Loucy (cell line): Measurements from ENCODE around the gene GNAO1.

Experiments used
- H2AFZ ChIP-seq: fragments of 200-600 bp; sonication (generic); 2 replicates; pipeline ENCODE4 v1.6.0; 2016; ENCODE audit warnings: antibody characterized with exemption, mild to moderate bottlenecking, low read length, moderate library complexity
- H3F3A ChIP-seq: fragments of 200-600 bp; 2 replicates; pipeline ENCODE4 v1.6.0; 2016; ENCODE audit warnings: antibody characterized with exemption, low read depth, mild to moderate bottlenecking
- H3K27me3 ChIP-seq: fragments of 200-600 bp; sonication (generic); 2 replicates; pipeline ENCODE4 v1.6.1; 2014; ENCODE audit warnings: low read length, mild to moderate bottlenecking; ENCODE audit not compliant: insufficient read depth, poor library complexity, severe bottlenecking
- H3K36me3 ChIP-seq: fragments of 200-600 bp; sonication (generic); 2 replicates; pipeline ENCODE4 v1.6.1; 2016; ENCODE audit warnings: low read length; ENCODE audit not compliant: insufficient read depth
- H3K4me1 ChIP-seq: fragments of 200-600 bp; sonication (generic); 2 replicates; pipeline ENCODE4 v1.5.1; 2014; ENCODE audit warnings: low read length, mild to moderate bottlenecking; ENCODE audit not compliant: insufficient read depth, poor library complexity, severe bottlenecking
- H3K4me2 ChIP-seq: fragments of 200-600 bp; sonication (generic); 2 replicates; pipeline ENCODE4 v1.6.0; 2014; ENCODE audit warnings: antibody characterized with exemption, low read length, low read depth, mild to moderate bottlenecking; ENCODE audit not compliant: poor library complexity, severe bottlenecking
- H3K4me3 ChIP-seq: fragments of 200-600 bp; sonication (generic); 2 replicates; pipeline ENCODE4 v1.5.1; 2014; ENCODE audit warnings: low read length, mild to moderate bottlenecking, mixed read lengths; ENCODE audit not compliant: poor library complexity, severe bottlenecking
- H3K79me2 ChIP-seq: fragments of 200-600 bp; sonication (generic); 2 replicates; pipeline ENCODE4 v1.6.1; 2014; ENCODE audit warnings: low read length; ENCODE audit not compliant: insufficient read depth
- H3K9ac ChIP-seq: fragments of 200-600 bp; sonication (generic); 2 replicates; pipeline ENCODE4 v1.6.0; 2014; ENCODE audit warnings: mild to moderate bottlenecking, low read depth, low read length, moderate library complexity; ENCODE audit not compliant: poor library complexity, severe bottlenecking
- H3K9me2 ChIP-seq: fragments of 200-600 bp; sonication (generic); replicated peaks from 2 replicates; pipeline ENCODE4 v1.6.1; 2016; ENCODE audit warnings: low read depth, low read length, mixed read lengths
- H3K9me3 ChIP-seq: fragments of 200-600 bp; sonication (generic); 2 replicates; pipeline ENCODE4 v1.6.1; 2014; ENCODE audit warnings: mild to moderate bottlenecking, antibody characterized with exemption, low read length, low read depth; ENCODE audit not compliant: insufficient read depth
- H4K20me1 ChIP-seq: fragments of 200-600 bp; sonication (generic); 2 replicates; pipeline ENCODE4 v1.6.0; 2014; ENCODE audit warnings: antibody characterized with exemption, low read length, mild to moderate bottlenecking; ENCODE audit not compliant: insufficient read depth, poor library complexity, severe bottlenecking
- EZH2phosphoT487 ChIP-seq: fragments of 200-600 bp; IDR thresholded peaks from 2 replicates; pipeline ENCODE4 v1.6.1; 2018; ENCODE audit warnings: antibody characterized with exemption, mild to moderate bottlenecking, moderate library complexity, borderline replicate concordance
- TF ChIP-seq, protein P1 (sequence below): fragments of 200-600 bp; sonication (generic); conservative IDR thresholded peaks from 2 replicates; pipeline ENCODE4 v1.5.1; 2014; ENCODE audit warnings: mild to moderate bottlenecking, antibody characterized with exemption, low read length

Gene GNAO1

DNA sequence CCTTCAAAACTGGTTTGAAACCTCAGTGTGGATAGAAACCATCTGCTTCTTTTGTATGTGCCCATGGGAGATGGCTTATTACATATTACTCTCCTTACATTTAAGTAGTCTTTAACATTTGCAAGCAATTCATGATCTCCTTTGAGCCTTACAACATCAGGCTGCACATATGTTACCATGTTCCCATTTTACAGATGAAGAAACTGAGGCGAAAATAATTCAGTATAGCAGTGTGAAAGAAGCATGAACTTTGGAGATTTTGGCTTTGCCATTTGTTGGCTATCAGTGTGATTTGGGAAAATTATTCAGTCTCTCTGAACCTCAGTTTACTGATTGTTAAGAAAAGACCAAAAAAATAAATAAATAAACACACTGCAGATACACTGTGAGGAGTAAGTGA, 15.7 kb downstream of the GNAO1 start:
- no peak overlapping the region for H3K9ac ChIP-seq
- H4K20me1 ChIP-seq = no peaks in the 10 kb centered on the region
- no peak overlapping the region for H3K4me2 ChIP-seq
- H3K4me1 ChIP-seq = peaks cover 10% of the 10 kb centered on the region
- no peak overlapping the region for H2AFZ ChIP-seq
- no peaks in the 10 kb centered on the region for H3K9me3 ChIP-seq
- no peaks in the 10 kb centered on the region for H3K9me2 ChIP-seq
- H3K4me3 ChIP-seq = no peak overlapping the region
- TF ChIP-seq, protein P1, sequence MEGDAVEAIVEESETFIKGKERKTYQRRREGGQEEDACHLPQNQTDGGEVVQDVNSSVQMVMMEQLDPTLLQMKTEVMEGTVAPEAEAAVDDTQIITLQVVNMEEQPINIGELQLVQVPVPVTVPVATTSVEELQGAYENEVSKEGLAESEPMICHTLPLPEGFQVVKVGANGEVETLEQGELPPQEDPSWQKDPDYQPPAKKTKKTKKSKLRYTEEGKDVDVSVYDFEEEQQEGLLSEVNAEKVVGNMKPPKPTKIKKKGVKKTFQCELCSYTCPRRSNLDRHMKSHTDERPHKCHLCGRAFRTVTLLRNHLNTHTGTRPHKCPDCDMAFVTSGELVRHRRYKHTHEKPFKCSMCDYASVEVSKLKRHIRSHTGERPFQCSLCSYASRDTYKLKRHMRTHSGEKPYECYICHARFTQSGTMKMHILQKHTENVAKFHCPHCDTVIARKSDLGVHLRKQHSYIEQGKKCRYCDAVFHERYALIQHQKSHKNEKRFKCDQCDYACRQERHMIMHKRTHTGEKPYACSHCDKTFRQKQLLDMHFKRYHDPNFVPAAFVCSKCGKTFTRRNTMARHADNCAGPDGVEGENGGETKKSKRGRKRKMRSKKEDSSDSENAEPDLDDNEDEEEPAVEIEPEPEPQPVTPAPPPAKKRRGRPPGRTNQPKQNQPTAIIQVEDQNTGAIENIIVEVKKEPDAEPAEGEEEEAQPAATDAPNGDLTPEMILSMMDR = no peak
- no peaks in the 10 kb centered on the region for H3F3A ChIP-seq
- H3K27me3 ChIP-seq = no peaks in the 10 kb centered on the region
- no peaks in the 10 kb centered on the region for H3K36me3 ChIP-seq
- H3K79me2 ChIP-seq = no peaks in the 10 kb centered on the region

DNA sequence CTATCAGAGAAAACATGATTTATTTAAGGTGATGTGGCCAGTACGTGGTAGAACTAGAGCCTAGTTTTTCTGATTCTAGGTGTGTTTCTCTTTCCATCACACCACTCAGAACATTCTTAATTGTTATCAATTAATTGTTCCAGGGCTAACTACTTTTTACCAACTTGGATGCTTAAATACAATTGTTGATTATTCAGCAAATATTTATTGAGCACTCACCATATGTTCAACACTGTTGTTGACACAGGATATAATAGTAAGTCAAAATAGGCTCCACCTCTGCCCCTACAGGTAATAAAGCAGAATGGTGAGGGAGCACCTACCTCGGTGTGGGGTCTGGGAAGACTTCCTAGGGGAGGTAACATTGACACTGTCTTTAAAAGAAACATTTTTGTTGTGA, 16.1 kb downstream of the GNAO1 start:
- TF ChIP-seq EZH2phosphoT487 = no peak
- TF ChIP-seq, protein P1 = no peak
- H3K4me1 ChIP-seq = peaks cover 5% of the 10 kb centered on the region
- no peak overlapping the region for H3K9ac ChIP-seq
- no peak overlapping the region for H2AFZ ChIP-seq
- no peaks in the 10 kb centered on the region for H3K79me2 ChIP-seq
- no peak overlapping the region for H3K4me2 ChIP-seq
- no peaks in the 10 kb centered on the region for H3K27me3 ChIP-seq
- H3K9me2 ChIP-seq = no peaks in the 10 kb centered on the region
- no peak overlapping the region for H3K4me3 ChIP-seq
- no peaks in the 10 kb centered on the region for H3K36me3 ChIP-seq
- no peaks in the 10 kb centered on the region for H3K9me3 ChIP-seq
- no peaks in the 10 kb centered on the region for H4K20me1 ChIP-seq
- H3F3A ChIP-seq = no peaks in the 10 kb centered on the region

DNA sequence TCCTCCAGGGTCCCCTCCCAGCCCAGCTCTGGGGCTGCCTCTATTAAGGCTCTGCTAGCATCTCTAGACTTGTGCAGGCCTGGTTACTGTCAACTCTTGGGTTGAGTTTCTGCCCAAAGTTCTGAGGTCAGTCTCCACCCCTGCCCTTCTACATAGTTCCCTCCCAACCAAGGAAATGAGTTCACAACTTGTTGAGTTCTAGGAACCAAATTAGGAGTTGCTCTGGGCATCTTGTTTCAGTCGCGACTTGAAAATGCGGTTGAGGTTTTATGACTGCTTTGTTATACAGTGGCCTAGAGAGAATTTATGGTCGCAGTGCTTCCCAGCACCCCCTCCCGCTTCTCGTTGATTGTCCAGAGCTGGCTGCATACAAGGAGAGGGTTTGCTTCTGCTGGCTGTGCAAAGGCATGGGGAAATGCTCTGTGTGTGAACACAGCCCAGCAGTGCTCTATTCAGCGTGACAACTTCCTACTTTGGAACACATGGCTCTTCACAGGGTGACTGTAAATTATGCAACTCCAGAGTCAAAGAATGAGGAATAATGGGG, 20.2 kb downstream of the GNAO1 start:
- Histone ChIP-seq H2AFZ (peak overlapping the region; percentile 57; the same call in 1 of the 2 replicates), H3K4me2 (no peak overlapping the region), H3K36me3 (no peaks in the 10 kb centered on the region), H3K9ac (no peak overlapping the region), H3F3A (no peaks in the 10 kb centered on the region), H3K9me2 (no peaks in the 10 kb centered on the region), H3K4me3 (no peak overlapping the region), H4K20me1 (no peaks in the 10 kb centered on the region), H3K4me1 (no peaks in the 10 kb centered on the region), H3K9me3 (no peaks in the 10 kb centered on the region), H3K79me2 (no peaks in the 10 kb centered on the region), H3K27me3 (no peaks in the 10 kb centered on the region)
- TF ChIP-seq, protein P1 = no peak
- TF ChIP-seq EZH2phosphoT487 = no peak
